ENCODE results near the gene SLC35F1.

GRCh38 chr6:117861545-117861944, 45.5 kb upstream of the SLC35F1 start:
- TF ChIP-seq CTCF (conservative IDR thresholded peaks at IDR 0.05 in 1 of 2, IDR thresholded peaks at IDR 0.05 in 1 of 2; ENCODE audit: low read depth in 1 of 2, low read length in 2 of 2) (no peak), EZH2 (IDR thresholded peaks at IDR 0.05; ENCODE audit: low read length, missing control alignments) (no peak)
